Astrocyte of the spinal cord (primary cell): ENCODE measurements around the gene LCN12.

ENCODE experiments used
- DNase-seq: peaks from one replicate; pipeline ENCODE4 v3.0.0; 2011; ENCODE audit warnings: low read depth, low spot score
- H3K4me3 ChIP-seq: 2 replicates; pipeline ENCODE4 v1.5.1; 2011; ENCODE audit warnings: low read depth, mild to moderate bottlenecking, low read length, moderate library complexity
- in situ Hi-C: cut with HindIII; loops from 2 replicates; pipeline ENCODE4 v1.10.0; 2017; ENCODE audit warnings: low sequenced_read_pairs
- TF ChIP-seq, protein P1 (sequence below): IDR thresholded peaks from 2 replicates; pipeline ENCODE4 v1.5.1; 2012; ENCODE audit warnings: low read depth, mild to moderate bottlenecking, low read length, inconsistent platforms

Gene LCN12

DNA sequence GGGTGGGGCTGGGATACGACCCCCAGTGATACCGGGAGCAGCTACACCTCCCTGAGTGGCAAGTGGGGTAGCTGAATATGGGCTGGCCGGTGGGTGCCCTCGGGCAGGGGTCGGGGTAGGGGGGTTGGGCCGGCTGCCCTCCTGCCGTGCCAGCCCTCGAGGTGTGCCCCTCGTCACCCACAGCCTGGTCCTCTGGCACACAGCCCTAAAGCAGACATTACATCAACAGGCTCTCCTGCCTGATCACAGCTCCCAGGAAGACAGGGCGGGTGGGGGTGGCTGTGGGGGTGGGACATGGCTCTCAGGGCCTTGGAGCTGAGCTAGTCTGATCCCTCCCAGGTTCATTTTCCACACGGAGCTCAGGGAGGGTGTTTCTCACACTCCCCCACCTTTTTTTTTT, 30.8 kb upstream of the LCN12 start:
- DNase-seq, result no peak
- H3K4me3 ChIP-seq, result no peak overlapping the region
- in situ Hi-C loops, result no loop called here
- TF ChIP-seq, protein P1, sequence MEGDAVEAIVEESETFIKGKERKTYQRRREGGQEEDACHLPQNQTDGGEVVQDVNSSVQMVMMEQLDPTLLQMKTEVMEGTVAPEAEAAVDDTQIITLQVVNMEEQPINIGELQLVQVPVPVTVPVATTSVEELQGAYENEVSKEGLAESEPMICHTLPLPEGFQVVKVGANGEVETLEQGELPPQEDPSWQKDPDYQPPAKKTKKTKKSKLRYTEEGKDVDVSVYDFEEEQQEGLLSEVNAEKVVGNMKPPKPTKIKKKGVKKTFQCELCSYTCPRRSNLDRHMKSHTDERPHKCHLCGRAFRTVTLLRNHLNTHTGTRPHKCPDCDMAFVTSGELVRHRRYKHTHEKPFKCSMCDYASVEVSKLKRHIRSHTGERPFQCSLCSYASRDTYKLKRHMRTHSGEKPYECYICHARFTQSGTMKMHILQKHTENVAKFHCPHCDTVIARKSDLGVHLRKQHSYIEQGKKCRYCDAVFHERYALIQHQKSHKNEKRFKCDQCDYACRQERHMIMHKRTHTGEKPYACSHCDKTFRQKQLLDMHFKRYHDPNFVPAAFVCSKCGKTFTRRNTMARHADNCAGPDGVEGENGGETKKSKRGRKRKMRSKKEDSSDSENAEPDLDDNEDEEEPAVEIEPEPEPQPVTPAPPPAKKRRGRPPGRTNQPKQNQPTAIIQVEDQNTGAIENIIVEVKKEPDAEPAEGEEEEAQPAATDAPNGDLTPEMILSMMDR, result no peak

DNA sequence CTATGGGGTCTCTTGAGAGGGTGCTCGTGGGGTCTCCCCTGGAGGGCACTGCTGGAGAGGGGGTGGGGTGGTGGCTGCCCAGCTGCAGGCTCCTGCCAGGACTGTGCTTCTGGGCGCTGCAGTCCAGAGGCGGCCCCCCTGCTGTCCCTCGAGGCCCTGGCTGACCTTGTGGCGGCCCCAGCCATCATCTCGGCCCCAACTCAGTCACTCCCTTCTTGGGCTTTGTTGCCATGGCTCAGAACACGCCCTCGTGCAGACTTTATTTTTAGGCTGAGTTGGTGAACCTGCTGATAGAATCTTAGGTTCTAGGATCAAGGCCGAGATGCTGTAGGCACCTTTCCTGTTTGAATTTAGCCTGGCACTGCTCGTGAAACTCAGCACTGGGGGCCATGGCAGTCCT, 30.4 kb upstream of the LCN12 start:
- in situ Hi-C loops, result no loop called here
- H3K4me3 ChIP-seq, result no peak overlapping the region
- no peak for DNase-seq
- TF ChIP-seq, protein P1, result no peak

GRCh38 chr9:136922540-136922939, 29.5 kb upstream of the LCN12 start:
- TF ChIP-seq, protein P1, result no peak
- no peak overlapping the region for H3K4me3 ChIP-seq
- in situ Hi-C loops, result no loop called here
- DNase-seq, result no peak

DNA sequence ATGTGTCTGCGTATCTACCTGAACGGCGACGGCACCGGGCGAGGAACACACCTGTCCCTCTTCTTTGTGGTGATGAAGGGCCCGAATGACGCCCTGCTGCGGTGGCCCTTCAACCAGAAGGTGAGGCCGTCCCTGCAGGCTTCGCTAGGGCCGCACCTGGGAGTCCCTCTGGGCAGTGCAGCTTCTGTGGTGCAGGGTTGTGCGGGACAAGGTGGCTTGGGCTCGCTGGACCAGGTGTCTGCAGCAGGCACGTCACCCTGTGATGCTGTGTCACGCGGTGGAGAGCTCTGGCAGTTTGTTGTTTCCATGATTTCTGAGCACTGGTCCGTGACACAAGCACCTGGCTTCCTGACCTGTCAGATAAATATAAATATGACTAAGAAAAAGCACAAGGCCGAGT, 28.2 kb upstream of the LCN12 start:
- H3K4me3 ChIP-seq, result no peak overlapping the region
- in situ Hi-C loops, result no loop called here
- DNase-seq, result no peak
- TF ChIP-seq, protein P1, result no peak

DNA sequence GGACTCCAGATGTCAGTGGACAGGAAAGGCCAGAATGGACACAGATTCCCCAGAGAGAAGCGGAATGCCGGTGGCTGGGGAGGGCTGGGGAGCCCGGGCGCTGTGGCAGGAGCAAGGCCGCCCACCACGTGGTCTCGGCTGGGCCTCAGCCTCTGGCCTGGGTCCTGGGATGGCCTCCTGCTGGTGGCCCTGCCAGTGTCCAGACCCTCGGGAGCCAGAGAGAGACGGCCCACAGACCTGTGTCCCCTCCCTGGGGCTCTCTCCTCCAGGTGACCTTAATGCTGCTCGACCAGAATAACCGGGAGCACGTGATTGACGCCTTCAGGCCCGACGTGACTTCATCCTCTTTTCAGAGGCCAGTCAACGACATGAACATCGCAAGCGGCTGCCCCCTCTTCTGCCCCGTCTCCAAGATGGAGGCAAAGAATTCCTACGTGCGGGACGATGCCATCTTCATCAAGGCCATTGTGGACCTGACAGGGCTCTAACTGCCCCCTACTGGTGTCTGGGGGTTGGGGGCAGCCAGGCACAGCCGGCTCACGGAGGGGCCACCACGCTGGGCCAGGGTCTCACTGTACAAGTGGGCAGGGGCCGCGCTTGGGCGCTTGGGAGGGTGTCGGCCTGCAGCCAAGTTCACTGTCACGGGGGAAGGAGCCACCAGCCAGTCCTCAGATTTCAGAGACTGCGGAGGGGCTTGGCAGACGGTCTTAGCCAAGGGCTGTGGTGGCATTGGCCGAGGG, 26.5 kb upstream of the LCN12 start:
- DNase-seq, result no peak
- TF ChIP-seq, protein P1, result peak; percentile 3
- in situ Hi-C loops, result loop anchor here (25.0 kb wide), 1 partner anchor 112 kb away; the partner anchor contains the start of genes ABCA2, FUT7 and NPDC1
- H3K4me3 ChIP-seq, result no peak overlapping the region

- DNase-seq, result no peak
- TF ChIP-seq, protein P1, result peak; percentile 17
- in situ Hi-C loops, result loop anchor here (25.0 kb wide), 1 partner anchor 111 kb away; the partner anchor contains the start of genes ABCA2, FUT7 and NPDC1
- H3K4me3 ChIP-seq, result no peak overlapping the region
Observed at GRCh38 chr9:136926154-136926704, 25.8 kb upstream of the LCN12 start.
